Activated CD4-positive, alpha-beta memory T cell treated with anti-CD3 and anti-CD28 coated beads for 36 hours (primary cell): ENCODE data around the gene CNPY1. TPM values are rescaled to one million over a fixed set of nuclear protein-coding genes. Genes with fewer than 3 reads are reported as not detected.
A peak's percentile ranks its signal among the peaks of the same experiment; 100 is the strongest.

ENCODE experiments used
- CTCF ChIA-PET: fragments of 350-600 bp; sonication (Branson Sonifier 250); formaldehyde crosslinking; loops from one replicate; lab custom pipeline; 2021; ENCODE audit warnings: antibody characterized with exemption, inconsistent platforms; lab: Charles Lee
- POLR2A ChIA-PET: fragments of 350-600 bp; sonication (Branson Sonifier 250); formaldehyde crosslinking; loops from one replicate; lab custom pipeline; 2021; ENCODE audit warnings: antibody characterized with exemption; lab: Charles Lee
- DNase-seq: peaks from one replicate; pipeline ENCODE4 v3.0.0-alpha.2; 2020
- H3K27ac Mint-ChIP-seq: one replicate; pipeline ENCODE4 v1.8.0; 2021; ENCODE audit warnings: mixed read lengths
- H3K27me3 Mint-ChIP-seq: one replicate; pipeline ENCODE4 v1.8.0; 2021; ENCODE audit warnings: mixed read lengths
- H3K36me3 Mint-ChIP-seq: one replicate; pipeline ENCODE4 v1.8.0; 2021; ENCODE audit warnings: mixed read lengths
- H3K4me1 Mint-ChIP-seq: one replicate; pipeline ENCODE4 v1.8.0; 2021; ENCODE audit warnings: low read depth, mixed read lengths
- H3K4me3 Mint-ChIP-seq: one replicate; pipeline ENCODE4 v1.8.0; 2021; ENCODE audit warnings: mild to moderate bottlenecking, mixed read lengths
- H3K9me3 Mint-ChIP-seq: one replicate; pipeline ENCODE4 v1.8.0; 2021; ENCODE audit warnings: mixed read lengths
- intact Hi-C: fragments of 100-400 bp; cut with micrococcal nuclease; formaldehyde crosslinking; loops from one replicate; pipeline ENCODE4 v1.15.1; 2023
- total RNA-seq, 2 experiments: library from RNA; stranded (reverse); gene quantifications; one replicate each; pipeline ENCODE4 v1.2.3, GENCODE V29; 2021

Gene CNPY1
- total RNA-seq, 2 experiments from 2014 or later: not detected

DNA sequence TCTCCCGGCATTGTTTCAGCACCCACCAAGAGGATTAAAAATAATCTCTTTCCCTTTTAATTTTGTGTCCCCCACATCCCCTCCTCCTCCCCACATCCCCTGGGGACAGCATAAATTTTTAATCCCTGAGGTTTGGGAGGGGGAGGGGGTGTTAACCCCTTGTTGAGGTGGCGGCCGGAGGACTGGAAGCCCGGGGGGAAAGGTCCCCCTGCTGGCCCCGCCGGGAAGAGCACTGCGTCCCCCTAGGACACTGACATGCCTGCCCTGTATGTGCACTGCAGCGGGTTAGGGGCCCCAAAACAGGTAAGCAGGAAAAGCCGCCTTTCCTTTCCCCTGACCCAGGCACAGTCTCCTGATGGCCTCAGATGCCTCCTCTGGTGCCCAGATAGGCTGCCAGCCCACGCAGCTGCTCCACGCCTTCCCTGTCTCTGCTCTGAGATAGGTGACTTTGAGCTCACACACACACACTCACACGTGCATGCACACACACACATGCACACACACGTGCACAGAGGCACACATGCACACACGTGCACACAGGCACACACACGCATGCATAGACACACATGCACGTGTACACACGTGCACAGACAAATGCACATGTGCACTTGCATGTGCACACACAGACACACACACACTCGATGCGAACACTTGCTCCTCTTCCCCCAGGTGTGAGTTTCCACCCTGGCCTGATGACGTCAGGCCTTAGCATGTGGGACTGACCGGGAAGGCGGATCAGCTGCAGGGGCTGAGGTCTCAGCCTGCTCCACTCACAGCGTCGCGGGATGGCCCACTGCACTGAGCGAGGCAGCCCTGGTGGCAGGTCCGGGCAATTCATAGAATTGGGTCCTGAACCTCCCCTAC lies 12.3 kb downstream of the CNPY1 start:
- POLR2A ChIA-PET: no interaction called here
- DNase-seq: peak; percentile 50
- CTCF ChIA-PET: interaction anchor here (0.8 to 3.1 kb wide), 5 partner anchors 9 to 620 kb away, joined by 3 to 17 read pairs (median 4); no protein-coding TSS in a partner anchor

DNA sequence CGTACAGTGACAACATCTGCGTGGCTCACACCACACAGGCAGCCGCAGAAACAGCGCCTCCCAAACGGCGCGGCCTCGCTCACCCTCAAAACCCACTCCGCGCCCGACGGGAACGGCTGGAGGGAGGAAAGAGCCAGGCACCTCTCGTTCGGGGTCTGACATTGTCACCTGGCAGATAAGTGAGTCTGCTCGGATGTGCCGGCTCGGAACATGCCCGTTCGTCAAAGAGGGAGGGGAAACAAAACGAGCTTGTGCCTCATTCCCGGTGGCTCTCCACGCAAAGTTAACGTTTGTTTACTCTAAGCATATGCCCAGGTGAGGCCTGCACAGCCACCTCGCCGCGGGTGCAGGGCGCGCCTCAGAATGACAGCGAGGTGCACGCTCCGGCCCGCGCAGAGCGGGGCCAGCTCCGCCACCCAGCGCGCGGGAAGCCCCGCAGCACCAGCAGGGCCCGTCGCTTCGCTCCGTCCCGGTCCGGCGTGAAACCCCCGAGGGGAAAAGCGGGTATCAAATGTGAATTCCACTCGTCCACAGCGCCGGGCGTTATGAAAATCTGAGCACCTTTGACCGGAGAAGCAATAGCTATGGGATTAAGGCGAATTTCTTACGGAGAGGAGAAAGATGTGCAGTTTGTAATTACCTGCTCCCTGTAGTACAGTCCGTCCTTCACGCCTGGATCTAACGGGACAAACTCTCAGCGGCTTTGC lies 13.1 kb downstream of the CNPY1 start:
- Mint-ChIP-seq H3K27ac (no peak overlapping the region), H3K27me3 (peaks cover 69% of the 10 kb centered on the region), H3K36me3 (no peaks in the 10 kb centered on the region), H3K9me3 (no peaks in the 10 kb centered on the region), H3K4me3 (peak overlapping the region; percentile 47), H3K4me1 (peaks cover 13% of the 10 kb centered on the region)
- ChIA-PET POLR2A (no interaction called here), CTCF (interaction anchor here (0.8 to 3.1 kb wide), 6 partner anchors 8 to 619 kb away, joined by 3 to 17 read pairs (median 4); no protein-coding TSS in a partner anchor)
- intact Hi-C loops: no loop called here
- peak; percentile 11 for DNase-seq

More for the DNA sequence above, 12.3 kb downstream of the CNPY1 start:
- Mint-ChIP-seq H3K27ac (no peak overlapping the region), H3K9me3 (no peaks in the 10 kb centered on the region), H3K27me3 (peaks cover 65% of the 10 kb centered on the region), H3K36me3 (no peaks in the 10 kb centered on the region), H3K4me3 (peak overlapping the region; percentile 47), H3K4me1 (peaks cover 13% of the 10 kb centered on the region)
- intact Hi-C loops: loop anchor here (1.0 kb wide), 1 partner anchor 154 kb away; no protein-coding TSS in a partner anchor

GRCh38 chr7:155532792-155533119 lies 13.6 kb downstream of the CNPY1 start:
- no peak for DNase-seq
- Mint-ChIP-seq H3K36me3 (no peaks in the 10 kb centered on the region), H3K4me3 (peak overlapping the region; percentile 40), H3K9me3 (no peaks in the 10 kb centered on the region), H3K27ac (no peak overlapping the region), H3K4me1 (peaks cover 13% of the 10 kb centered on the region), H3K27me3 (peaks cover 70% of the 10 kb centered on the region)
- intact Hi-C loops: no loop called here
- ChIA-PET POLR2A (no interaction called here), CTCF (interaction anchor here (0.8 to 3.1 kb wide), 3 partner anchors 153 to 619 kb away, joined by 3 to 17 read pairs (median 4); no protein-coding TSS in a partner anchor)

DNA sequence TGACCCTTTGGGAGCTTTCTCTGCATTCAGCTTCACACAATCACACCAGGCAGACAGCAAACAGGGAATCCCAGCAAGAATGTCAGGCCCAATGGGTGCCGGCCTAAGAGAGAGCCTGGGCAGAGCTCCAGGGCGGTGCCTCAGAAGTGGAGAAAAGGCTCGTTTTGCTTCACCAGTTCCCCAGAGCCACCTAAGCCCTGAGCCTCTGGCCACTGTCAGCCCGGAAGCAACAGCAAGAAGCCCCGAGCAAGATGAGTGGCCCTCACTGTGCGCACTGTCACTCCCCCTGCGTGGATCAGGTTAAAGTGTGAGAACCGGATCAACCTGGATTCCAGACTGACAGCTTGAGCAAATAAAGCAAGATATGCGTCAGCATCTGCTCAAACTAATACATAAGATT lies 14.7 kb downstream of the CNPY1 start:
- H3K9me3 Mint-ChIP-seq: no peaks in the 10 kb centered on the region
- H3K36me3 Mint-ChIP-seq: no peaks in the 10 kb centered on the region
- intact Hi-C loops: no loop called here
- ChIA-PET POLR2A (no interaction called here), CTCF (interaction anchor here (0.5 to 3.1 kb wide), 4 partner anchors 39 to 274 kb away, joined by 3 to 17 read pairs (median 4); no protein-coding TSS in a partner anchor)
- H3K27me3 Mint-ChIP-seq: peaks cover 68% of the 10 kb centered on the region
- H3K4me1 Mint-ChIP-seq: peaks cover 13% of the 10 kb centered on the region
- DNase-seq: no peak
- no peak overlapping the region for H3K27ac Mint-ChIP-seq
- no peak overlapping the region for H3K4me3 Mint-ChIP-seq

DNA sequence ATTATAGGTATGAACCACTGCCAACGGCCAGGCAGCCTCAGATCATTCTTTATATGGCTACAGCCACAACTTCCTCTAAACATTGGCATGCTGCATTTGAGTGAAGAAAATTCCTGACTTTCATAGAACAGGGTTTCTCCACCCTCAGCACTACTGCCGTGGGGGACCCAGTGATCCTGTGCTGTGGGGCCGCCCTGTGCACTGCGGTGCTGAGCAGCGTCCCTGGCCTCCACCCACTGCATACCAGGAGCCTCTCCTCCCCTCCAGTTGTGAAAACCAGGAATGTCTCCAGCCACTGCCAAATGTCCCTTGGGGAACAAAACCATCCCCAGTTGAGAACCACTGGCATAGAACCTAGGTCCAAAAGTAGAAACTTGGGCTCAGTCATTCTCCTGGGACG lies 15.8 kb downstream of the CNPY1 start:
- POLR2A ChIA-PET: no interaction called here
- no peaks in the 10 kb centered on the region for H3K36me3 Mint-ChIP-seq
- no peaks in the 10 kb centered on the region for H3K9me3 Mint-ChIP-seq
- CTCF ChIA-PET: no interaction called here
- intact Hi-C loops: no loop called here
- H3K27me3 Mint-ChIP-seq: peaks cover 59% of the 10 kb centered on the region
- no peak for DNase-seq
- no peak overlapping the region for H3K4me3 Mint-ChIP-seq
- H3K4me1 Mint-ChIP-seq: peaks cover 13% of the 10 kb centered on the region
- H3K27ac Mint-ChIP-seq: no peak overlapping the region

DNA sequence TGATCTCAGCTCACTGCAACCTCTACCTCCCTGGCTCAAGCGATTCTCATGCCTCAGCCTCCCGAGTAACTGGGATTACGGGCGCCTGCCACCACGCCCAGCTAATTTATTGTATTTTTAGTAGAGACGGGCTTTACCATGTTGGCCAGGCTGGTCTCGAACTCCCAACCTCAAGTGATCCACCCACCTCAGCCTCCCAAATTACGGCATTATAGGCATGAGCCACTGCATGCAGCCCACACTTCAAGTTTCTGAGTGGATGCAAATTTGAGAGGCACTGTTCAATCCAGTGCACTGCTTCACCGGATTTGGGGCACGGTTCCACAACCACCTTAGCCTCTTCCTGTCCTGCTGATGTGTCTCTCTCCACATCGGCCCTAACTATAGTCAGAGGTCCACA lies 16.5 kb downstream of the CNPY1 start:
- no peak for DNase-seq
- Mint-ChIP-seq H3K4me1 (peaks cover 13% of the 10 kb centered on the region), H3K27ac (no peak overlapping the region), H3K9me3 (no peaks in the 10 kb centered on the region), H3K4me3 (no peak overlapping the region), H3K36me3 (no peaks in the 10 kb centered on the region), H3K27me3 (peaks cover 52% of the 10 kb centered on the region)
- ChIA-PET POLR2A (no interaction called here), CTCF (no interaction called here)
- intact Hi-C loops: no loop called here

- Mint-ChIP-seq H3K27ac (no peak overlapping the region), H3K9me3 (no peaks in the 10 kb centered on the region), H3K27me3 (peaks cover 47% of the 10 kb centered on the region), H3K36me3 (no peaks in the 10 kb centered on the region), H3K4me3 (no peak overlapping the region), H3K4me1 (peaks cover 12% of the 10 kb centered on the region)
- CTCF ChIA-PET: no interaction called here
- DNase-seq: no peak
- intact Hi-C loops: no loop called here
- POLR2A ChIA-PET: no interaction called here
Observed at GRCh38 chr7:155529346-155529745, 17.0 kb downstream of the CNPY1 start.

GRCh38 chr7:155527664-155528063 lies 18.7 kb downstream of the CNPY1 start:
- Mint-ChIP-seq H3K27ac (no peak overlapping the region), H3K4me1 (peaks cover under 1% of the 10 kb centered on the region), H3K9me3 (no peaks in the 10 kb centered on the region), H3K36me3 (no peaks in the 10 kb centered on the region), H3K27me3 (peaks cover 38% of the 10 kb centered on the region), H3K4me3 (no peak overlapping the region)
- no peak for DNase-seq
- ChIA-PET POLR2A (no interaction called here), CTCF (interaction anchor here (1.3 kb wide), 1 partner anchor 75 kb away, joined by 3 read pairs; no protein-coding TSS in a partner anchor)
- intact Hi-C loops: no loop called here

- intact Hi-C loops: no loop called here
- H3K27me3 Mint-ChIP-seq: peaks cover 27% of the 10 kb centered on the region
- no peak overlapping the region for H3K27ac Mint-ChIP-seq
- DNase-seq: no peak
- ChIA-PET CTCF (interaction anchor here (1.0 kb wide), 1 partner anchor 73 kb away, joined by 4 read pairs; no protein-coding TSS in a partner anchor), POLR2A (no interaction called here)
- H3K4me3 Mint-ChIP-seq: no peak overlapping the region
- H3K9me3 Mint-ChIP-seq: no peaks in the 10 kb centered on the region
- no peaks in the 10 kb centered on the region for H3K4me1 Mint-ChIP-seq
- H3K36me3 Mint-ChIP-seq: no peaks in the 10 kb centered on the region
Observed at GRCh38 chr7:155526225-155526624, 20.1 kb downstream of the CNPY1 start.

DNA sequence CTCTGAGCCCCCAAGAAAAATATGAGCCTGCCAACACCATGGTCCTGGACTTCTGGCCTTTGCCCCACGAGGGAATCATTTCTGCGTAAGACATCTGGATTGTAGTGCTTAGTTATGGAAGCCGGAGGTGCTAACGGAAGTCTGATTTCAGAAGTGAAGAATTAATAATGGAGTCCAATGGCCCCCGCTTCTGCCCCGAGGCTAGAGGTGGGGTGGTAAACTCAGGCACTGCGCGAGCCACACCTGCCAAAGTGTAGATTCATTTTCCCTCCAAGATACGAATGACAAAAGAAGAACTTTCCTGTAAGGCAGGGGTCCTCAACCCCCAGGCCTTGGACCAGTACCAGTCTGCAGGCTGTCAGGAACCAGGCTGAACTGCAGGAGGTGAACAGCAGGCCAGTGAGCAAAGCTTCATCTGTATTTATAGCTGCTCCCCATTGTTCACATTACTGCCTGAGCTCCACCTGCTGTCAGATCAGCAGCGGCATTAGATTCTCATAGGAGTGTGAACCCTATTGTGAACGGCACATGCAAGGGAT lies 22.3 kb downstream of the CNPY1 start:
- Mint-ChIP-seq H3K4me3 (no peak overlapping the region), H3K4me1 (no peaks in the 10 kb centered on the region), H3K36me3 (no peaks in the 10 kb centered on the region), H3K9me3 (no peaks in the 10 kb centered on the region), H3K27me3 (peaks cover 13% of the 10 kb centered on the region), H3K27ac (no peak overlapping the region)
- POLR2A ChIA-PET: no interaction called here
- DNase-seq: no peak
- intact Hi-C loops: no loop called here
- CTCF ChIA-PET: no interaction called here

- H3K4me1 Mint-ChIP-seq: no peaks in the 10 kb centered on the region
- no peaks in the 10 kb centered on the region for H3K36me3 Mint-ChIP-seq
Observed at GRCh38 chr7:155523168-155523675, 23.1 kb downstream of the CNPY1 start.

More at GRCh38 chr7:155523168-155523675, 23.1 kb downstream of the CNPY1 start:
- intact Hi-C loops: no loop called here
- Mint-ChIP-seq H3K4me3 (no peak overlapping the region), H3K27me3 (peaks cover 10% of the 10 kb centered on the region), H3K9me3 (no peaks in the 10 kb centered on the region), H3K27ac (no peak overlapping the region)
- ChIA-PET POLR2A (no interaction called here), CTCF (interaction anchor here (1.2 kb wide), 1 partner anchor 76 kb away, joined by 3 read pairs; no protein-coding TSS in a partner anchor)
- no peak for DNase-seq
